Type B pancreatic cell (in vitro differentiated cells): ENCODE results near the gene HOXB8. TPM values are rescaled to one million over a fixed set of nuclear protein-coding genes. Genes with fewer than 3 reads are reported as not detected.
A peak's percentile ranks its signal among the peaks of the same experiment; 100 is the strongest.

Experiments
- DNase-seq: peaks from one replicate; pipeline ENCODE4 v3.0.0; 2021; ENCODE audit warnings: mixed read lengths; ENCODE audit not compliant: unreplicated experiment; ENCODE audit errors: extremely low spot score
- H3K27ac Mint-ChIP-seq: 2 replicates; pipeline ENCODE4 v1.8.0; 2021; ENCODE audit warnings: mild to moderate bottlenecking, mixed read lengths
- H3K27me3 Mint-ChIP-seq: 2 replicates; pipeline ENCODE4 v1.8.0; 2021; ENCODE audit warnings: mixed read lengths
- H3K36me3 Mint-ChIP-seq: 2 replicates; pipeline ENCODE4 v1.8.0; 2021; ENCODE audit warnings: mixed read lengths
- H3K4me1 Mint-ChIP-seq: one replicate; pipeline ENCODE4 v1.8.0; 2021; ENCODE audit warnings: mixed read lengths; ENCODE audit not compliant: unreplicated experiment
- H3K4me3 Mint-ChIP-seq: 2 replicates; pipeline ENCODE4 v1.8.0; 2021; ENCODE audit warnings: mild to moderate bottlenecking, mixed read lengths
- H3K9me3 Mint-ChIP-seq: 2 replicates; pipeline ENCODE4 v1.8.0; 2021; ENCODE audit warnings: mixed read lengths
- CTCF ChIP-seq: fragments of 200-600 bp; sonication (generic); conservative IDR thresholded peaks from 2 replicates; pipeline ENCODE4 v1.5.0; 2021; ENCODE audit warnings: antibody characterized with exemption, mild to moderate bottlenecking
- total RNA-seq: library from RNA; stranded (reverse); gene quantifications from 2 replicates; pipeline ENCODE4 v1.2.1, GENCODE V29; 2021; ENCODE audit warnings: low replicate concordance

HOXB8 gene
- total RNA-seq, 1 donor from 2014 or later = 16.0 TPM

GRCh38 chr17:48609759-48610281 lies 5.3 kb downstream of the HOXB8 start:
- H3K9me3 Mint-ChIP-seq = no peaks in the 10 kb centered on the region
- H3K27ac Mint-ChIP-seq = peak overlapping the region; percentile 92
- peaks cover 17% of the 10 kb centered on the region for H3K4me1 Mint-ChIP-seq
- no peak for DNase-seq
- peaks cover 13% of the 10 kb centered on the region for H3K36me3 Mint-ChIP-seq
- peaks cover 90% of the 10 kb centered on the region for H3K27me3 Mint-ChIP-seq
- H3K4me3 Mint-ChIP-seq = peak overlapping the region; percentile 92
- TF ChIP-seq CTCF = no peak

- H3K27me3 Mint-ChIP-seq = peaks cover 90% of the 10 kb centered on the region
- H3K36me3 Mint-ChIP-seq = peaks cover 15% of the 10 kb centered on the region
Observed at GRCh38 chr17:48609033-48609432, 6.1 kb downstream of the HOXB8 start.

GRCh38 chr17:48608494-48608834 lies 6.6 kb downstream of the HOXB8 start:
- H3K27ac Mint-ChIP-seq = peak overlapping the region; percentile 92
- no peak for DNase-seq

More at GRCh38 chr17:48609033-48609432, 6.1 kb downstream of the HOXB8 start:
- H3K4me3 Mint-ChIP-seq = peak overlapping the region; percentile 92
- H3K27ac Mint-ChIP-seq = peak overlapping the region; percentile 92
- TF ChIP-seq CTCF = no peak
- H3K4me1 Mint-ChIP-seq = peaks cover 16% of the 10 kb centered on the region
- no peaks in the 10 kb centered on the region for H3K9me3 Mint-ChIP-seq
- no peak for DNase-seq

GRCh38 chr17:48606892-48607614 lies 8.0 kb downstream of the HOXB8 start:
- Mint-ChIP-seq H3K4me3 (peak overlapping the region; percentile 21), H3K36me3 (peaks cover 18% of the 10 kb centered on the region), H3K27me3 (peaks cover 92% of the 10 kb centered on the region)

More at GRCh38 chr17:48608494-48608834, 6.6 kb downstream of the HOXB8 start:
- H3K27me3 Mint-ChIP-seq = peaks cover 90% of the 10 kb centered on the region
- H3K4me3 Mint-ChIP-seq = peak overlapping the region; percentile 92
- H3K36me3 Mint-ChIP-seq = peaks cover 17% of the 10 kb centered on the region
- no peak for TF ChIP-seq CTCF
- H3K4me1 Mint-ChIP-seq = peaks cover 16% of the 10 kb centered on the region
- H3K9me3 Mint-ChIP-seq = no peaks in the 10 kb centered on the region

More at GRCh38 chr17:48606892-48607614, 8.0 kb downstream of the HOXB8 start:
- Mint-ChIP-seq H3K9me3 (no peaks in the 10 kb centered on the region), H3K27ac (no peak overlapping the region), H3K4me1 (peaks cover 11% of the 10 kb centered on the region)
- no peak for TF ChIP-seq CTCF
- no peak for DNase-seq
